Coronary artery (tissue), 2 donors: ENCODE measurements around the gene IGFALS.

Experiments
- DNase-seq: peaks from one replicate; pipeline ENCODE4 v3.0.0-alpha.2; 2017; ENCODE audit warnings: low spot score
- H3K27ac ChIP-seq, 2 donors: fragments of 200-600 bp; sonication (generic); one replicate each; pipeline ENCODE4 v1.5.1; 2016 to 2019
- H3K4me3 ChIP-seq: fragments of 200-600 bp; sonication (generic); 2 replicates; pipeline ENCODE4 v1.5.1; 2016; ENCODE audit warnings: mild to moderate bottlenecking, moderate library complexity
- CTCF ChIP-seq: fragments of 200-600 bp; sonication (generic); IDR thresholded peaks from one replicate; pipeline ENCODE4 v1.5.1; 2019; ENCODE audit warnings: antibody characterized with exemption

The IGFALS gene

GRCh38 chr16:1828645-1829410 is 35.3 kb upstream of the IGFALS start:
- Histone ChIP-seq H3K27ac (no peak overlapping the region), H3K4me3 (no peak overlapping the region)
- no peak for TF ChIP-seq CTCF
- no peak for DNase-seq

GRCh38 chr16:1826691-1827573 is 33.4 kb upstream of the IGFALS start, which contains the start of the genes FAHD1 and HAGH:
TSS of gene FAHD1 (plus strand) at chr16:1827206. CDS start at chr16:1827239, 33 bp downstream.
TSS of gene HAGH (minus strand) at chr16:1826825. CDS start at chr16:1826787, 38 bp downstream.
- Histone ChIP-seq H3K4me3 (peak within 1 kb of the TSS; percentile 95), H3K27ac (peak within 1 kb of the TSS; percentile 49 to 94)
- peak; percentile 97 for DNase-seq
- TF ChIP-seq CTCF: no peak

GRCh38 chr16:1825864-1826690 is 32.6 kb upstream of the IGFALS start:
- no peak for DNase-seq
- Histone ChIP-seq H3K4me3 (peak overlapping the region; percentile 95), H3K27ac (peak overlapping the region in 1 of 2 donors; percentile 94)
- no peak for TF ChIP-seq CTCF

- no peak for TF ChIP-seq CTCF
- peak overlapping the region; percentile 95 for H3K4me3 ChIP-seq
- H3K27ac ChIP-seq: peak overlapping the region in 1 of 2 donors; percentile 94
- no peak for DNase-seq
These were observed 31.9 kb upstream of the IGFALS start for GRCh38 chr16:1825381-1825863.

DNA sequence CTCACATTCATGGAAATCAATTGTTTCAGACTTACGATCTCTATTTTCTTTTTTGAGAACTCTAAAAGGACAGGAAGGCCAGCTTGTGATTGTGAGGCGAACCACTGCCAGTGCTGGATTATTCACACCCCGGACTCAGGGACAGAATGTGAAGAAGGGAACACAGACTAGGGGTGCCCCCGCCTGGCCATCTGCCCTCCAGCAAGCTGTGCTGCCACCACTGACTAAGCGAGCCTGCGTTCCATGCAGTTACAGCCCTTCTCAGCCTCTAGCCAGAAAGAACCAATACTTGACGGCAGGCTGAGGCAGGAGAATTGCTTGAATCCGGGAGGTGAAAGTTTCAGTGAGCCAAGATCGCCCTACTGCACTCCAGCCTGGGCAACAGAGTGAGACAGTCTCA is 30.3 kb upstream of the IGFALS start:
- H3K4me3 ChIP-seq: no peak overlapping the region
- no peak for TF ChIP-seq CTCF
- DNase-seq: no peak
- no peak overlapping the region for H3K27ac ChIP-seq

- no peak for DNase-seq
- H3K27ac ChIP-seq: no peak overlapping the region
- H3K4me3 ChIP-seq: no peak overlapping the region
- TF ChIP-seq CTCF: no peak
These were observed 29.3 kb upstream of the IGFALS start for GRCh38 chr16:1822801-1823200.
